Activated CD4-positive, alpha-beta T cell treated with anti-CD3 and anti-CD28 coated beads for 36 hours (primary cell): ENCODE data around the gene TLX3. TPM values are rescaled to one million over a fixed set of nuclear protein-coding genes. Genes with fewer than 3 reads are reported as not detected.

Experiments
- ATAC-seq: fragments of 200-7000 bp; cut with Tn5 transposase; one replicate; pipeline ENCODE4 v1.10.0; 2021; ENCODE audit warnings: mild to moderate bottlenecking, moderate library complexity
- CTCF ChIA-PET: fragments of 350-600 bp; sonication (Branson Sonifier 250); formaldehyde crosslinking; loops from one replicate; lab custom pipeline; 2021; ENCODE audit warnings: antibody characterized with exemption; lab: Charles Lee
- POLR2A ChIA-PET: fragments of 350-600 bp; sonication (Branson Sonifier 250); formaldehyde crosslinking; loops from one replicate; lab custom pipeline; 2021; ENCODE audit warnings: antibody characterized with exemption, inconsistent platforms; lab: Charles Lee
- DNase-seq: peaks from one replicate; pipeline ENCODE4 v3.0.0-alpha.2; 2020
- H3K27ac Mint-ChIP-seq: one replicate; pipeline ENCODE4 v1.8.0; 2021; ENCODE audit warnings: mixed read lengths
- H3K27me3 Mint-ChIP-seq: one replicate; pipeline ENCODE4 v1.8.0; 2021; ENCODE audit warnings: mixed read lengths
- H3K36me3 Mint-ChIP-seq: one replicate; pipeline ENCODE4 v1.8.0; 2021; ENCODE audit warnings: low read depth, mixed read lengths
- H3K4me1 Mint-ChIP-seq: one replicate; pipeline ENCODE4 v1.8.0; 2021; ENCODE audit warnings: mixed read lengths
- H3K4me3 Mint-ChIP-seq: one replicate; pipeline ENCODE4 v1.8.0; 2021; ENCODE audit warnings: mild to moderate bottlenecking, moderate library complexity, mixed read lengths
- H3K9me3 Mint-ChIP-seq: one replicate; pipeline ENCODE4 v1.8.0; 2021; ENCODE audit warnings: low read depth, mixed read lengths
- intact Hi-C, 2 experiments: fragments of 100-400 bp; cut with DNase I in 1 of 2; cut with micrococcal nuclease in 1 of 2; formaldehyde crosslinking; loops; one replicate each; pipeline versions ENCODE4 v1.14.2 to v1.15.1; 2022 to 2024; cut with DNase I, micrococcal nuclease
- total RNA-seq, 2 experiments: library from RNA; stranded (reverse); gene quantifications; one replicate each; pipeline ENCODE4 v1.2.3, GENCODE V29; 2021

Gene TLX3
- total RNA-seq, 2 experiments from 2014 or later, result not detected

- H3K4me1 Mint-ChIP-seq, result peaks cover 23% of the 10 kb centered on the region
- H3K36me3 Mint-ChIP-seq, result no peaks in the 10 kb centered on the region
- H3K27me3 Mint-ChIP-seq, result peaks cover 65% of the 10 kb centered on the region
- DNase-seq, result peak; percentile 7
- ChIA-PET CTCF (interaction anchor here (1.3 kb wide), 1 partner anchor 8 kb away, joined by 3 read pairs; no protein-coding TSS in a partner anchor), POLR2A (no interaction called here)
- H3K27ac Mint-ChIP-seq, result no peak overlapping the region
- no peak overlapping the region for H3K4me3 Mint-ChIP-seq
- H3K9me3 Mint-ChIP-seq, result no peaks in the 10 kb centered on the region
- no peak for ATAC-seq
- intact Hi-C loops, result loop anchor here (5.0 to 10.0 kb wide), 2 partner anchors 1917 to 1930 kb away; no protein-coding TSS in a partner anchor
Observed at GRCh38 chr5:171314728-171315385, 5.8 kb downstream of the TLX3 start.

- intact Hi-C loops, result loop anchor here in 1 of 2 experiments (10.0 kb wide), 1 partner anchor 1929 kb away; no protein-coding TSS in a partner anchor
- CTCF ChIA-PET, result interaction anchor here (1.3 kb wide), 1 partner anchor 9 kb away, joined by 3 read pairs; no protein-coding TSS in a partner anchor
- H3K36me3 Mint-ChIP-seq, result no peaks in the 10 kb centered on the region
Observed at GRCh38 chr5:171315386-171315891, 6.4 kb downstream of the TLX3 start.

GRCh38 chr5:171315925-171316257 is 6.8 kb downstream of the TLX3 start:
- Mint-ChIP-seq H3K9me3 (no peaks in the 10 kb centered on the region), H3K27ac (no peak overlapping the region), H3K4me1 (peaks cover 17% of the 10 kb centered on the region), H3K36me3 (no peaks in the 10 kb centered on the region), H3K27me3 (peaks cover 61% of the 10 kb centered on the region), H3K4me3 (peak overlapping the region; percentile 23)
- POLR2A ChIA-PET, result no interaction called here
- ATAC-seq, result no peak
- CTCF ChIA-PET, result interaction anchor here (1.3 kb wide), 1 partner anchor 9 kb away, joined by 3 read pairs; no protein-coding TSS in a partner anchor
- no peak for DNase-seq
- intact Hi-C loops, result loop anchor here in 1 of 2 experiments (10.0 kb wide), 1 partner anchor 1929 kb away; no protein-coding TSS in a partner anchor

More at GRCh38 chr5:171315386-171315891, 6.4 kb downstream of the TLX3 start:
- H3K27ac Mint-ChIP-seq, result no peak overlapping the region
- H3K9me3 Mint-ChIP-seq, result no peaks in the 10 kb centered on the region
- DNase-seq (no peak), ATAC-seq (no peak)
- H3K4me3 Mint-ChIP-seq, result no peak overlapping the region
- H3K4me1 Mint-ChIP-seq, result peaks cover 22% of the 10 kb centered on the region
- POLR2A ChIA-PET, result no interaction called here
- H3K27me3 Mint-ChIP-seq, result peaks cover 65% of the 10 kb centered on the region

GRCh38 chr5:171316258-171317121 is 7.4 kb downstream of the TLX3 start:
- Mint-ChIP-seq H3K4me3 (peak overlapping the region; percentile 23), H3K36me3 (no peaks in the 10 kb centered on the region), H3K27ac (no peak overlapping the region), H3K27me3 (peaks cover 62% of the 10 kb centered on the region), H3K4me1 (peaks cover 17% of the 10 kb centered on the region), H3K9me3 (no peaks in the 10 kb centered on the region)
- ChIA-PET CTCF (interaction anchor here (1.3 kb wide), 1 partner anchor 10 kb away, joined by 3 read pairs; no protein-coding TSS in a partner anchor), POLR2A (interaction anchor here (0.6 kb wide), 1 partner anchor 44 kb away, joined by 4 read pairs; no protein-coding TSS in a partner anchor)
- intact Hi-C loops, result loop anchor here in 1 of 2 experiments (10.0 kb wide), 1 partner anchor 1928 kb away; no protein-coding TSS in a partner anchor
- DNase-seq, result peak; percentile 14
- ATAC-seq, result no peak

GRCh38 chr5:171317230-171317629 is 8.2 kb downstream of the TLX3 start:
- CTCF ChIA-PET, result no interaction called here
- POLR2A ChIA-PET, result no interaction called here
- Mint-ChIP-seq H3K4me1 (peaks cover 17% of the 10 kb centered on the region), H3K36me3 (no peaks in the 10 kb centered on the region), H3K27me3 (peaks cover 66% of the 10 kb centered on the region), H3K4me3 (no peak overlapping the region), H3K27ac (no peak overlapping the region), H3K9me3 (no peaks in the 10 kb centered on the region)
- ATAC-seq (no peak), DNase-seq (no peak)
- intact Hi-C loops, result loop anchor here in 1 of 2 experiments (10.0 kb wide), 1 partner anchor 1928 kb away; no protein-coding TSS in a partner anchor

- H3K27ac Mint-ChIP-seq, result no peak overlapping the region
- no peaks in the 10 kb centered on the region for H3K9me3 Mint-ChIP-seq
- peaks cover 63% of the 10 kb centered on the region for H3K27me3 Mint-ChIP-seq
- intact Hi-C loops, result loop anchor here in 1 of 2 experiments (10.0 kb wide), 1 partner anchor 1927 kb away; no protein-coding TSS in a partner anchor
- ChIA-PET CTCF (interaction anchor here (1.1 kb wide), 1 partner anchor 8 kb away, joined by 6 read pairs; no protein-coding TSS in a partner anchor), POLR2A (no interaction called here)
- no peak overlapping the region for H3K4me3 Mint-ChIP-seq
- DNase-seq (no peak), ATAC-seq (no peak)
- H3K4me1 Mint-ChIP-seq, result peaks cover 10% of the 10 kb centered on the region
- H3K36me3 Mint-ChIP-seq, result no peaks in the 10 kb centered on the region
Observed at GRCh38 chr5:171318026-171318425, 9.0 kb downstream of the TLX3 start.

- ChIA-PET CTCF (interaction anchor here (1.0 kb wide), 1 partner anchor 14 kb away, joined by 3 read pairs; no protein-coding TSS in a partner anchor), POLR2A (no interaction called here)
- Mint-ChIP-seq H3K36me3 (no peaks in the 10 kb centered on the region), H3K4me3 (no peak overlapping the region), H3K27me3 (peaks cover 57% of the 10 kb centered on the region), H3K4me1 (no peaks in the 10 kb centered on the region), H3K9me3 (no peaks in the 10 kb centered on the region), H3K27ac (no peak overlapping the region)
- intact Hi-C loops, result no loop called here
- DNase-seq (no peak), ATAC-seq (no peak)
Observed at GRCh38 chr5:171321447-171321846, 12.4 kb downstream of the TLX3 start.

- no peak for DNase-seq
- no peak for ATAC-seq
- ChIA-PET POLR2A (no interaction called here), CTCF (interaction anchor here (1.0 kb wide), 1 partner anchor 361 kb away, joined by 3 read pairs; no protein-coding TSS in a partner anchor)
- no peaks in the 10 kb centered on the region for H3K9me3 Mint-ChIP-seq
- H3K36me3 Mint-ChIP-seq, result no peaks in the 10 kb centered on the region
- H3K4me1 Mint-ChIP-seq, result no peaks in the 10 kb centered on the region
- H3K27me3 Mint-ChIP-seq, result peaks cover 53% of the 10 kb centered on the region
- intact Hi-C loops, result no loop called here
- no peak overlapping the region for H3K4me3 Mint-ChIP-seq
- H3K27ac Mint-ChIP-seq, result no peak overlapping the region
Observed at GRCh38 chr5:171322527-171322926, 13.5 kb downstream of the TLX3 start.

- ChIA-PET CTCF (interaction anchor here (1.0 kb wide), 1 partner anchor 361 kb away, joined by 3 read pairs; no protein-coding TSS in a partner anchor), POLR2A (no interaction called here)
- DNase-seq (no peak), ATAC-seq (no peak)
- intact Hi-C loops, result no loop called here
- H3K9me3 Mint-ChIP-seq, result no peaks in the 10 kb centered on the region
- no peaks in the 10 kb centered on the region for H3K36me3 Mint-ChIP-seq
- H3K27me3 Mint-ChIP-seq, result peaks cover 50% of the 10 kb centered on the region
- H3K4me1 Mint-ChIP-seq, result no peaks in the 10 kb centered on the region
- no peak overlapping the region for H3K27ac Mint-ChIP-seq
- no peak overlapping the region for H3K4me3 Mint-ChIP-seq
Observed at GRCh38 chr5:171323007-171323406, 14.0 kb downstream of the TLX3 start.

- intact Hi-C loops, result no loop called here
- Mint-ChIP-seq H3K27ac (no peak overlapping the region), H3K27me3 (peaks cover 54% of the 10 kb centered on the region), H3K36me3 (no peaks in the 10 kb centered on the region), H3K9me3 (no peaks in the 10 kb centered on the region), H3K4me3 (no peak overlapping the region), H3K4me1 (no peaks in the 10 kb centered on the region)
- ATAC-seq, result no peak
- ChIA-PET CTCF (interaction anchor here (0.9 to 1.3 kb wide), 2 partner anchors 18 to 117 kb away, joined by 4 read pairs; no protein-coding TSS in a partner anchor), POLR2A (no interaction called here)
- no peak for DNase-seq
Observed at GRCh38 chr5:171323806-171324632, 15.0 kb downstream of the TLX3 start.
